Cardiac muscle cell (in vitro differentiated cells and primary cell): Measurements from ENCODE around the gene TBXA2R. TPM values are rescaled to one million over a fixed set of nuclear protein-coding genes. Genes with fewer than 3 reads are reported as not detected.

Experiments used
- DNase-seq, 2 donors: peaks; one replicate each; pipeline versions ENCODE4 v3.0.0 to v3.0.0-alpha.2; 2010 to 2017; ENCODE audit warnings: low read depth in 1 of 2, low spot score in 1 of 2
- H3K27ac ChIP-seq: fragments of 200-600 bp; sonication (generic); 2 replicates; pipeline ENCODE4 v1.5.1; 2016
- H3K27me3 ChIP-seq: fragments of 200-600 bp; sonication (generic); 2 replicates; pipeline ENCODE4 v1.6.0; 2016; ENCODE audit warnings: control low read depth
- H3K36me3 ChIP-seq: fragments of 200-600 bp; sonication (generic); 2 replicates; pipeline ENCODE4 v1.5.1; 2016; ENCODE audit warnings: control low read depth
- H3K4me1 ChIP-seq: fragments of 200-600 bp; sonication (generic); 2 replicates; pipeline ENCODE4 v1.8.1; 2017; ENCODE audit warnings: low read depth, mild to moderate bottlenecking, mixed run types
- H3K4me3 ChIP-seq: fragments of 200-600 bp; sonication (generic); 2 replicates; pipeline ENCODE4 v1.5.1; 2016; ENCODE audit warnings: mild to moderate bottlenecking
- H3K9me3 ChIP-seq: fragments of 200-600 bp; sonication (generic); 2 replicates; pipeline ENCODE4 v1.5.1; 2017; ENCODE audit warnings: low read depth, mild to moderate bottlenecking, control low read depth
- CTCF ChIP-seq: IDR thresholded peaks from 2 replicates; pipeline ENCODE4 v1.5.1; 2012; ENCODE audit warnings: low read depth, mild to moderate bottlenecking, low read length
- polyA plus RNA-seq: library from polyadenylated mRNA; unstranded; fragments of >200 nt; fragmentation: Nextera tagmentation; extraction: Ambion mirVana; gene quantifications from 2 replicates; pipeline ENCODE4 v1.2.1, GENCODE V29; 2016
- total RNA-seq: library from RNA; depleted of rRNA; stranded (reverse); fragments of >200 nt; gene quantifications from 2 replicates; pipeline ENCODE4 v1.2.3, GENCODE V29; 2016

Gene TBXA2R
- total and polyA plus RNA-seq, 2 experiments from 2014 or later, result 0.15 to 1.0 TPM

DNA sequence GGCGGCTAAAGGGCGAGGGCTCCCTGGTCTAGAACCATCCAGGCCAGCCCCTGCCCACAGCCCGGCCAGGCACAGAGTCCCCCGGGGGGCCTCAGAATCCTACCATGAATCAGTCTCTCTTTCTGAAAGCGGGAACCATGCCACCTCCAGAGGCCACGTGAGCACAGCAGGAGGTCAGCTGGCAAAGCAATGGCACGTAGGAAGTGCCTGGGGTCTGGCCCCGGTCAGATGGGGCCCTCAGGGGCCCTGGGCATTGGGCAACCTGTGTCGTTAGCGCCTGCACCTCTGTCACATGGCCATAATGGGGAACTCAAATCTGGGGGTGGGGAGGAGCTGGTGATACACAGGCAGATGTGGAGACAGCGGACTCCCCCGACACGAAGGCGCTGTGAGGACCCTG is 58.1 kb downstream of the TBXA2R start:
- Histone ChIP-seq H3K27ac (no peak overlapping the region), H3K9me3 (no peaks in the 10 kb centered on the region), H3K4me1 (no peaks in the 10 kb centered on the region), H3K36me3 (no peaks in the 10 kb centered on the region), H3K27me3 (no peaks in the 10 kb centered on the region), H3K4me3 (no peak overlapping the region)
- TF ChIP-seq CTCF, result no peak
- DNase-seq, result no peak

GRCh38 chr19:3547767-3548282 is 58.9 kb downstream of the TBXA2R start:
- no peak overlapping the region for H3K27ac ChIP-seq
- no peak for TF ChIP-seq CTCF
- H3K36me3 ChIP-seq, result no peaks in the 10 kb centered on the region

DNA sequence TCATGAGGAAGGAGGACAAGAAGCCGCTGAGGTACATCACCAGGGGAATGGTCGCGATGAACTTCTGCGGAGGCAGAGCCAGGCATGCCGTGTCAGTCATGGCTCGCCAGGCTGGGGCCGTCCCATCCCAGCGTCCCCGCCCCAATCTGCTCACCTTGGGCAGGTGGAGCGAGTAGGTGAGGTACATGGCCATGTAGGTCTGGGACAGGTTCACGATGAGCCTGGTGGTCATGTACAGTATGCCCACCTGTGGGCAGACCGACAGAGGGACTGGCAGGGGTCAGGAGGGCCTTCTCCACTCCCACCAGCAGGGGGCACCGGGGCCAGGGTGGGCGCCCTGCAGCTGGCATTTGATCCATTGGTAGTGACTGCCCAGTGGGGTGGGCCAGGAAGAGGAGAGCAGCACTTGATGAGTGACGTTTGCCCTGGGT is 59.4 kb downstream of the TBXA2R start:
- H3K9me3 ChIP-seq, result no peaks in the 10 kb centered on the region
- peak; percentile 59 for TF ChIP-seq CTCF
- no peaks in the 10 kb centered on the region for H3K4me1 ChIP-seq
- no peak for DNase-seq
- H3K4me3 ChIP-seq, result no peak overlapping the region
- H3K27ac ChIP-seq, result no peak overlapping the region
- H3K27me3 ChIP-seq, result no peaks in the 10 kb centered on the region
- H3K36me3 ChIP-seq, result no peaks in the 10 kb centered on the region

More at GRCh38 chr19:3547767-3548282, 58.9 kb downstream of the TBXA2R start:
- H3K4me1 ChIP-seq, result no peaks in the 10 kb centered on the region
- H3K4me3 ChIP-seq, result no peak overlapping the region
- H3K9me3 ChIP-seq, result no peaks in the 10 kb centered on the region
- H3K27me3 ChIP-seq, result no peaks in the 10 kb centered on the region
- DNase-seq, result no peak

- DNase-seq, result no peak
- Histone ChIP-seq H3K27me3 (no peaks in the 10 kb centered on the region), H3K27ac (no peak overlapping the region), H3K4me1 (no peaks in the 10 kb centered on the region), H3K36me3 (no peaks in the 10 kb centered on the region), H3K4me3 (no peak overlapping the region), H3K9me3 (no peaks in the 10 kb centered on the region)
- no peak for TF ChIP-seq CTCF
Measured at GRCh38 chr19:3546119-3546518, 60.6 kb downstream of the TBXA2R start.

DNA sequence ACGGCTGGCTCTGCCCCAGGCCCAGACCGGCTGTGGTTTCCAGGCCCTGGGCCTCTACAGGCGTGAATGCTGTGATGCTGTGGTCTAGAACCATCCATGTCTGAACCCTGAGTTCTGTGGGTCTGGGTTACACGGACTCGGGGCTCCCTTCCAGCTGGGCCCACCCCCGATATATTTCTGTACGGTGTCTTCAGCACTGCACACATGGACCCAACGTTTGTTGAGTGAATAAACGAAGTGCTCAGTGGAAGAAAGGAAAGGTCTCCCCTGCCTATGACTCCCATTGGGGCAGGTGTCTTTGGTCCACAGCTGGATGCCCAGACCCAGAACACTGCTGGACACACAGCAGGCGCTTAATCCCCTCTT is 61.0 kb downstream of the TBXA2R start:
- no peaks in the 10 kb centered on the region for H3K4me1 ChIP-seq
- no peak for DNase-seq
- no peaks in the 10 kb centered on the region for H3K9me3 ChIP-seq
- H3K27me3 ChIP-seq, result no peaks in the 10 kb centered on the region
- no peak overlapping the region for H3K4me3 ChIP-seq
- no peaks in the 10 kb centered on the region for H3K36me3 ChIP-seq
- TF ChIP-seq CTCF, result no peak
- H3K27ac ChIP-seq, result no peak overlapping the region
